Epidermal melanocyte (primary cell): Measurements from ENCODE around the gene BCORL1.

ENCODE experiments used
- DNase-seq: peaks from one replicate; pipeline ENCODE4 v3.0.0; 2011; ENCODE audit warnings: low spot score; ENCODE audit not compliant: insufficient read length

The BCORL1 gene

DNA sequence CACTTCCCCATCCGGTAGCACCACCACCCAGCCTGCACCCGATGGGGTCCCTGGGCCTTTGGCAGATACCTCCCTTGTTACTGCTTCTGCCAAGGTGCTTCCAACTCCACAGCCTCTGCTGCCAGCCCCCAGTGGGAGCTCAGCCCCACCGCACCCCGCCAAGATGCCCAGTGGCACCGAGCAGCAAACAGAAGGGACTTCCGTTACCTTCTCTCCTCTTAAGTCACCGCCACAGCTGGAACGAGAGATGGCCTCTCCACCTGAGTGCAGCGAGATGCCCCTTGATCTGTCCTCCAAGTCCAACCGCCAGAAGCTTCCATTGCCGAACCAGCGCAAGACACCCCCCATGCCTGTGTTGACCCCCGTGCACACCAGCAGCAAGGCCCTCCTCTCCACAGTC lies 31.9 kb downstream of the BCORL1 start:
- no peak for DNase-seq

DNA sequence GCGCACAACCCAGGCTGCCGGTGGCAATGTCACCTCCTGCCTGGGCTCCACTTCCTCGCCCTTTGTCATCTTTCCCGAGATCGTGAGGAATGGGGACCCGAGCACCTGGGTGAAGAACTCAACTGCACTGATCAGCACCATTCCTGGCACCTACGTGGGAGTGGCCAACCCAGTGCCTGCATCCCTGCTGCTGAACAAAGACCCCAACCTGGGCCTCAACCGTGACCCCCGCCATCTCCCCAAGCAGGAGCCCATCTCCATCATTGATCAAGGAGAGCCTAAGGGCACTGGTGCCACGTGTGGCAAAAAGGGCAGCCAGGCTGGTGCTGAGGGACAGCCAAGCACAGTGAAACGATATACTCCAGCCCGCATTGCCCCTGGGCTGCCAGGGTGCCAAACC lies 32.3 kb downstream of the BCORL1 start:
- DNase-seq, result no peak

DNA sequence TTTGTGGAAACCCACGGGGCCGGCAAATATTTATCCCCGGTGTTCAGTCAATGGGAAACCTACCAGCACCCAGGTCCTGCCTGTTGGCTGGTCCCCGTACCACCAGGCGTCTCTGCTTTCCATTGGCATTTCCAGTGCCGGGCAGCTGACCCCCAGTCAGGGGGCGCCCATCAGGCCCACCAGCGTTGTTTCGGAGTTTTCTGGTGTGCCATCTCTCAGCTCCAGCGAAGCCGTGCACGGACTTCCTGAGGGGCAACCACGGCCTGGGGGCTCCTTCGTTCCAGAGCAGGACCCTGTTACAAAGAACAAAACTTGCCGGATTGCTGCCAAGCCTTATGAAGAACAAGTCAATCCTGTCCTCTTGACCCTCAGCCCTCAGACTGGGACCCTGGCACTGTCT lies 32.7 kb downstream of the BCORL1 start:
- no peak for DNase-seq

DNA sequence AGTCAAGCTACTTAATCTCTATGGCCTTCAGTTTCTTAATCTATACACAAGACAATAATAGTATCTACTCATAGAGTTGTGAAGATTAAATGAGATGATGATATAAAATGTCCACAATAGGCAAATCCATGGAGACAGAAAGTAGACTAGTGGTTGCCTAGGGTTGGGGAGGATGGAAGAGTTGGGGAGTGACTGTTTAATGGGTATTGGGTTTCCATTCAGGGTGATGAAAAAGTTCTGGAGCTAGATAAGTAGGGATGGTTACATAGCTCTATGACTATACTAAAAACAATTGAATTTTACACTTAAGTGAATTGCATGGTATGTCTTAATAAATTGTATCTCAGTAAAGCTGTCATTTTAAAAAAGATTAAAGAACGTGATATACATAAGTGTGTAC lies 35.7 kb downstream of the BCORL1 start:
- no peak for DNase-seq

DNA sequence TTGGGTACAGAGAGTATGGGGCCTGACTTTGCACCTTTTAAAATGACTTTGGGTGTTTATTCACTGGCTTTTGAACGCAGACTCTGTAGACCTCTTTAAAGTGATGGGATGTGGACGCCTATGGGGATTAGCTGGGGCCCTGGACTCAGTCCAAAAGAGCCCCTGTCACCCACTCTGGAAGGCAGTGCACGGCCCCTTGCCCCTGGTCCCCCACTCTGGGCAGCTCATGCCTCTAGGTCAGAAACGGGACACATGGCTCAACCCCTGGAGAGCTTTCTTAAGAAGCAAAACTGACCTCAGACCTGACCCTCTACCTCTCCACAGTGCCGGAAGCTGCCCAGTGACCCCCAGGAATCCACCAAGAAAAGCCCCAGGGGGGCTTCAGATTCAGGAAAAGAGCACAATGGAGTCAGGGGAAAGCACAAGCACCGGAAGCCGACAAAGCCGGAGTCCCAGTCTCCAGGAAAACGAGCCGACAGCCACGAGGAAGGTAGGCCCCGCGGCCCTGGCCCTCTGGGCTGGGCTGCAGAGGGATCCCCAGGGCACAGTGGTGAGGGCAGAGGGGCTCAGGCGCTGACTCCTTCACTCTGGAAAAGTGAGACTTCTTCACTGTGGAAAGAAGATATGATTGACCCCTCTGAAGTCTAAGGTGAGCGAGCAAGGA lies 38.4 kb downstream of the BCORL1 start:
- DNase-seq, result no peak

DNA sequence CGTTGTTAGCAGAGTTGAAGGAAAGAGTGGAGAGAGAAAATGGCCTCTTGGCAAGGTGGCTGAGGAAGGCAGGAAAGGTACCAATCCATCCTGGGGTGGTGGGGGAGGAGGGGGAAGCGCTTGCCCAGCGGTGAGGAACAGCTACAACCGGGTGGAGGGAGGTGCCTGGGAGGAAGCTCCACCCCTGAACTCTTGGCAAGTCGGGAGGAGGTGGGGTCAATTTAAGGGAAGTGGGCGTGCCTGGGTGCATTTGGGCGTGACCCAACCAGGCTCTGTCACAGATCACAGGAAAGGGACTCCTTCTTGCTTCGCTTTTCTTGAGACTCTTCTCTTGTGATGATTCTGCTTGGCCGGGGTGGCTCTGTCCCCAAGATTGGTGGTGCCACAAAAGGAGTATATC lies 41.7 kb downstream of the BCORL1 start:
- peak; percentile 31 for DNase-seq

DNA sequence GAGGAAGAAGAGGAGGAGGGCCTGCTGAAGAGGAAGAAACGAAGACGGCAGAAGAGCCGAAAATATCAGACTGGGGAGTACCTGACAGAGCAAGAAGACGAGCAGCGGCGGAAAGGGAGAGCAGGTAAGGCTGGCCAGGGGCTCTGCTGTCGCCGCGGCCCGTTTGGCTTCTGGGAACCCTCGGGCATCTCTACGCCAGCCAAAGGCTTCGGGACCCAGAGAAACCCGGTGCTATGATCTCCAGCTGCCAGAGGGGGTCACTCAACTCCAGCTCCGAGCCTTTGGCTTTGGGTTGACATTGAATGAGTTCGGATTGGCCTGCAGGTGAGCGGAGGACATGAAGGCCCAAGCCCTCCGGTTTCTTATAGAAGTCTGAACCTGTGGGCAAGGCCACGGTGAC lies 42.8 kb downstream of the BCORL1 start:
- DNase-seq, result no peak

DNA sequence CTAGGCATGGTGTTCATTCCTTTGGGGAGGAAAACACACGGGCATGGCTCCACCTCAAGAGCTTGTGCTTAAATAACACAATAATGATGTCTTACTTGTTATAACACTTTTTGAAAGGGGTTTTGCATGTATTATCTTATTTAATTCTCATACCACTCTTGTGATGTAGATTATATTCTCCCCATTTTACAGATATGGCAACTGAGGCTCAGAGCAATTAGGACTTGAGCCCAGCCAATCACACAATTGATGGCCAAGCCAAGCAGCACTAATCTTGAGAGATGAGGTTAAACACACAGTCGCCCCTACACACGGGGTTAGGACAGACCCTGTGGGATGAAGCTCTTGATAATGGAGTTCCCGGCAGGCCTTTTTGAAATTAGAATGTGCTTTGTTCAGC lies 45.1 kb downstream of the BCORL1 start:
- DNase-seq, result no peak

DNA sequence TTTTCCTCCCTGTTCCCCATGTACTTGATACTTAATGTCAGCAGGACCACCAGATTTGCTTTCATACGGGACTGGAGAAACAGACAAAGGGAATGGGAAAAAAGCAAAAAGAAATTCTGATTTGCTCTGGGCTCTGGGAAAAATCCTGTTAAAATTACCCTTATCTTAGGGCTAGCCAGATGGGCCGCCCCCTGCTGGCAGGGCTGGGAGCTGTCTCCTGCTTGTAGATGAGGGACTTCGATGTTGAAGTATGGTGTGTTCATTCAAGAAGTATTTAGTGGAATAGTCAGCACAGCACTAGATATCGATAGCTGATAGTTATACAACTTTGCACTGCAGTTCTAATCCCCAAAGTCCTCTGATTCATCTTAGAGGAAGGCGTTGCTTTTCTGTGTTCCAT lies 45.8 kb downstream of the BCORL1 start:
- no peak for DNase-seq

DNA sequence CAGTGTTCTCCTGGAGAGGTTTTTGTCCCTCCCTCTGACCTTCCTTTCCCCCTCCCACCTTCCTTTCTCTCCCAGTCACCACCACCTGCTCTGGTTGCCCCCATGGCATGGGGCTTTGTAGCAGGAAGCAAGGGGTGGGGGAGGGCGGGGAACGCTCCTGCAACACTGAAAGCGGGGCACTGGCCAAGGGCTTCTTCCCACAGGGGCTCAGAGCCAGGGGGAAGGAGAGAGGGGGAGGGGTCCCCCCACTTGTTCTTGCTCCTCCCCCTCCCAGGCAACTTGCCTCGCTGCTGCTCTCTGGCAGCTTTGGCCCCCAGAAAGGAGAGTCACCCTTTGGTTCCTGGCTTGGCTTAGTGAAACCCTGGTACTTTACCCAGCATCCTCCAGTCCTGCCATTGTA lies 48.4 kb downstream of the BCORL1 start:
- no peak for DNase-seq

DNA sequence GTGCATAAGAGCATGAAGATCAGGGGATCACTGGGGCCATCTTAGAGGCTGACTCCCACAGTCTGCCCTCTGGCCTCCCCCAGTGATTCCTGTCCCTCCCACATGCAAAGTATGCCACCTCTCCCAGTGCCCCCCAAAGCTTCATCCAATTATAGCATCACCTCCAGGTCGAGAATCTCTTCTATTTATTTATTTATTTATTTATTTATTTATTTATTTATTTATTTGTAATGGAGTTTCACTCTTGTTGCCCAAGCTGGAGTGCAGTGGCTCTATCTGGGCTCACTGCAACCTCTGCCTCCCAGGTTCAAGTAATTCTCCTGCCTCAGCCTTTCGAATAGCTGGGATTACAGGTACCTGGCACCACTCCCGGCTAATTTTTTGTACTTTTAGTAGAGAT lies 50.1 kb downstream of the BCORL1 start:
- DNase-seq, result no peak

DNA sequence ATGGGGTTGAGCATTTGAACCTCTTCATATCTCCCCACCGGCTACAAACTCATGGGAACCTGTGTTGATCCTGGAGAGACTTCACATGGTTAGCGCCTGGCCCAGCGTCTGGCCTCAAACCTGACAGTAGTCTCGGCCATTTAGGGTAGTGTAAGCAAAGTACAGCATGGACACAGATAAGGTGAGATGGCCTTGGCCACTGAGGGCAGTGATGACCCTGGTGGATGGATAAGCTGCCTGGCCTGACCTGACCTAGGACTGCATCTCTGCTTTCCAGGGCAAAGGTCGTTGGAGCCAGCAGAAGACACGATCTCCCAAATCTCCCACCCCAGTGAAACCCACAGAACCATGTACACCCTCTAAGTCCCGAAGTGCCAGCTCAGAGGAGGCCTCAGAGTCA lies 51.7 kb downstream of the BCORL1 start:
- no peak for DNase-seq

DNA sequence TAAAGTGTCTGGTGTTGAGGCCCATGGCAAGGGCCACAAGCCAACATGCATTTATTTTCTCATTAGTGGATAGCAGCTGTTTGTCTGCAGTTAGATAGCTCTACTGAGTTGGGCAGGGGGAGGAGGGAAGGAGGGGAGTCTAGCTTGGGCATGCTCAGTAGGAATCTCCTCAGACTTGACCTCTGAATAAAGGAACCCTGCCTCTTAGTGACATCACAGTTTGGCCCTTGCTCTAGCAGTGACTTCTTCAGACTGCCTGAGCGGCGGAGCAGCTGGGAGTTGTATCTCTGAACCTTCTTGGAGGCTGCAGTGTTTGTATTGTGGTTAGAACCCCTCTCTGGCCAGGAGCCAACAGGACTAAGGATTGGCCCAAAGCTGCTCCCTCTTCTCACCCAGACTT lies 57.4 kb downstream of the BCORL1 start:
- DNase-seq, result no peak

DNA sequence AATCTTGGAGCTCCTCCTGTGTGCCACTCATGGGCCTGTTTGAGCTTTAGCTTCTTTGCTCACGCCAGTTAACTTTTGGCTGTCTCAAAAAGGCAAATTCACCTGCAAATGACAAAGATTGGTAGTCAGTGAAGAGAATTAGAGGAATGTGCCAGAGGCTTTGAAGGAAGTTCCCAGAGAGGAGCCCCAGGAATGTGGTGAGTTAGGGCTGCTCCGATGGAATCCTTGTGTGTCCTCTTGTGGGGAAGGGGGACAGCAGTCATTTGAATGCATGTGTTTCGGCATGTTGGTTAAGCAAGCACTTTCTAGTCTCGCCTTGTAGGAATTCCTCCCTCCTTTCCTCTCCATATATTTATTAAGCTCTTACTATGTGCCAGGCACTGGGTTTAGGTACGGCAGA lies 65.0 kb downstream of the BCORL1 start:
- no peak for DNase-seq

DNA sequence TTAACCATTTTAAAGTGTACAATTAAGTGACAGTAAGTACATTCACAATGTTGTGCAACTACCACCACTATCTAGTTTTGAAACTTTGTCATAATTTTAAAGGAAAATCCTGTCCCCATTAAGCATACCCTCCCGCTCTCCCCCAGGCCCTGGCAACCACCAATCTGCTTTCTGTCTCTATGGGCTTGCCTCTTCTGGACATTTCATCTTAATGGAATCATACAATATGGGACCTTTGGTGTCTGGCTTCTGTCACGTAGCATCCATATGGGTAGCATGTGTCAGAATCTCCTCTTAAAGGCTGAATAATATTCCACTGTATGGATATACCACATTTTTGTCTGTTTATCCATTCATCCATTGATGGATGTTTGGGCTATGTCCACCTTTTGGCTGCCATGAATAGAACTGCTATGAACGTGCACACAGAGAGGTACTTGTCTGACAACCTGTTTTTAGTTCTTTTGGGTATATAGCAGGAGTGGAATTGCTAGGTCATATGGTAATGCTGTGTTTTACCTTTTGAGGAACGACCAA lies 66.3 kb downstream of the BCORL1 start:
- DNase-seq, result no peak

DNA sequence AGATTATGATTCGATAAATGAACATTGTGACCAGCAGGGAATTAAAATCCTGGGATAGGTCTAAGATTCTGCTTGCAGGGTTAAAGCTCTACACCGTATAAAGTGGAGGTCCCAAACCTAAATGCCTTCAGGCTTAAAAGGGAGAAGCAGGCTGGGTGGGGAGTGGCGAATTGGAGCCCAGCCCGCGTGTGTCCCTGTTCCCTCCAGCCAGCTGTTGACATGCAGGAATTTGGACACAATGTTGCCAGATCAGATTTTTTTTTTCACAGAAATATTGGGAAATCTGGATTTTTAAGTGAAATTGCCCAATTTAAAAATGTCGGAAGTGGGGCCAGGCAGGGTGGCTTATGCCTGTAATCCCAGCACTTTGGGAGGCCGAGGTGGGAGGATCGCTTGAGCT lies 67.4 kb downstream of the BCORL1 start:
- no peak for DNase-seq

DNA sequence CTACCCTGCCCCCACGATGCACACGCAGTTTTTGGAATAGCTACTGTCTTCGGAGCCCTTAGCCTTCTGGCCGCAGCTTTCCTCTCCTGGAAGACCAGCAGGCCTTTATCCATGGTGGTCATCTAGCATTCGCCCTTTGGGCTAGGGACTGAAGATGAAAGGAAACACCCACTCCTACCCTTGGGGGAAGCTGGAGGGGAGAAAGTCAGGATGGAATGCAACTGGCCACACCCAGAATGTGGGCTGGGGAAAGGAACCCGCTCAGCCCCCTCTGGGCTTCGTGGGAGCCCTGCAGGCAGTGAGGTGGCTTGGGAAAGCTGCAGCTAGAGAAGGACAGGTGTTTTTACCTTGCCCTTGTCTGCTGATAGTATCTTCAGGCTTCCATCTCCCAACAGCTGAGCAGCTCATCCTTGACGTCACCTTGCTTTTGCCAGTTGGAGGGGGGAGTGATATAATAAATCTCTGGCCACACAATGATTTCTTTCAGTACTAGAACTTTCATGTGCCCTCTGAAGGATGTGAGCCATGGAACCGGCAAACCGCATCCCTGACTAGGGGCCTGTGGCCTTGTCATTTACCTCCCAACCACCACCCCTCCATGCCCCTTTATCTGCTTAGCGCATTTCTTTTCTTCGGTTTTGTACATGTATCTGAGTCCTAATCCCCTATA lies 68.9 kb downstream of the BCORL1 start:
- DNase-seq, result no peak

DNA sequence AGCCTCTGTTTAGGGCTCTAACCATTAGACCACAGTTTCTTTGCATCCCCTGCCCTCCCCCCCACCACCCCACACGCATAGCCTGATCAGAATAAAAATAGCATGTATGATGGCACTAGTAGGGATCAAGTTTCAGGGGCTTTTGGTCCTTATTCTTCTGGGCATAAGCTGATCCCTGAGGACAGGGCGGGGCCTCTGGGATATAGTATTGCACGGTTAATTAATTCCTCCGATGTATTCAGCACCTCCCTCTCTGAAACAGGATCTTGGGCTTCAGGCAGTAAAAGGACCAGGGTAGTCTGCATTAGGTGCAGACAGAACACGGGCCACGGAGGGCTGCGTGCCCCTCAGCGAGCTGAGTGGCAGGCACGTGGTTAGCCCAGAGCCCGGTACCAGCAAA lies 70.8 kb downstream of the BCORL1 start:
- no peak for DNase-seq

DNA sequence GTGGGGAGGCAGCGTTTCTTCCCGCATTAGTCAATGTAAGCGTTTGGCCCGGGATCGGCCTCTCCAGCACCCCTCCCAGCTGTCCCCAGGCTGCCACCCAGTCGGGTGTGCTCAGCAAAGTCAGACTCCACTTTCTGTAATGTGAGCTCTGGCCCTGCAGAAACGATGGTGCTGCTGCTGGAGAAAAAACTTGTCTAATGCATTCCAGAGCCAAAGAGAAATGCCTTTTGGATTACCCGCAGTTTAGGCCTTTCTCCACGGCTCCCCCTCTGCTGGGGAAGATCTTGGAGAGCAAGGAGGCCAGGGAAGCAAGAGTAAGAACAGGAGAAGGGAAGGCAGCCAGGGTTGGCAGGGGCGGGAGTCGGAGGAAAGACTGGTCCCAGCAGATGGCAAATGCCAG lies 72.7 kb downstream of the BCORL1 start:
- no peak for DNase-seq

DNA sequence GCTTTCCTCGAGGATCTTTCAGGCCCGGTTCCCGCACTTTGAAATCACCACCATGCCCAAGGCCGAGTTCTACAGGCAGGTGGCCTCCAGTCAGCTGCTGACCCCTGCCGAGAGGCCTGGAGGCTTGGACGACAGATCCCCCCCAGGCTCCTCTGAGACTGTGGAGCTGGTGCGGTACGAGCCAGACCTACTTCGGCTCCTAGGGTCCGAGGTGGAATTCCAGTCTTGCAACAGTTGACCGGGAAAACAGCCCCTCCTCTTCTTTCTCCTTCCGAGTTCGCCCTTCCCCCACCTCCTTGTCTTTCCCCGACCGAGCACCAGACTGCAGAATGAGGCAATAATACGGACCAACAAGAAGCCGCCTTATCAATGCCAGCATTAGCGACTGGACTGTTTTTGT lies 73.5 kb downstream of the BCORL1 start:
- DNase-seq, result no peak

DNA sequence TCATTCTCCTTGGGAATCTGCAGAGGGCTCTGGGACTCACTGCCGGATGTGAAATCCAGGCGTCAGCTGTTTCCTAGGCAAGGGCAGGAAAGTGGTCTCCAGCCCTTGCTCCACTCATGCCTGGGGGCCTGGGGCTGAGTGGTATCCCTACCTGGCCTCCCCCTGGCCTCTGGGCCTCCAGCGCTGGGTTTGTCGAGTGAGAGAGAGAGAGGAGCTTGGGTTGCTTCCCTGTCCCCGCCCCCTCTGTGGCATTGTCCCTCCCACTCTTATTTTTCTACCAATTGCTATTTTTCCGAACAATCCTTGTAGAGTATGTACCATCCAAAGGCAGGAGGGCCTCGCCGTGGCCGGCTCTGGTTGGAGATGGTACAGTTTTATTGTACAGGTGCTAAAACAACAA lies 74.8 kb downstream of the BCORL1 start:
- DNase-seq, result no peak

DNA sequence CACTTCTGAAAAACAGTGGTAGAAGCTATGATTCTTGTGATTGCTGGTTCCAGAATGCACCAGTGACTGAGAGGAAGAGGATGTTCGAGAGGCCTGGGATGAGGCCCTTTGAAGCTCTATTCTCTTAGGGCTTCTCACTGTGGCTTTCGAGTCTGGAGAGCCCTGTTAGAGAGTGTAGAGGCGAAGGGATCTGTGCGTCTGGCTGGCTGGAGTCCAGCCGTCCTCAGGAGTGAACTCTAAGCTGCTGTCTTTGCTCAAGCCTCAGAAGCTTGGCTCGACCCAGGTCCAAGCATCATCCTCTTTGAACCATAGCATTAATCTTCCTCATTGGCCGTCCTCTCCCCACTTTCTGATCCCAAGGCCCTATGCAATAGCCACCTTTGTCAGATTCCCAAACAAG lies 76.2 kb downstream of the BCORL1 start:
- DNase-seq, result no peak
